GM12873 (cell line): ENCODE measurements around the gene BCL11B.

Source experiments
- TF ChIP-seq, protein P1 (sequence below): IDR thresholded peaks from 2 replicates; pipeline ENCODE4 v1.5.1; 2012; ENCODE audit warnings: low read depth, mild to moderate bottlenecking, moderate library complexity, low read length, control low read depth; ENCODE audit not compliant: insufficient read depth; ENCODE audit errors: missing control alignments

Gene BCL11B

GRCh38 chr14:99203080-99203479, 68.9 kb downstream of the BCL11B start:
- TF ChIP-seq, protein P1, sequence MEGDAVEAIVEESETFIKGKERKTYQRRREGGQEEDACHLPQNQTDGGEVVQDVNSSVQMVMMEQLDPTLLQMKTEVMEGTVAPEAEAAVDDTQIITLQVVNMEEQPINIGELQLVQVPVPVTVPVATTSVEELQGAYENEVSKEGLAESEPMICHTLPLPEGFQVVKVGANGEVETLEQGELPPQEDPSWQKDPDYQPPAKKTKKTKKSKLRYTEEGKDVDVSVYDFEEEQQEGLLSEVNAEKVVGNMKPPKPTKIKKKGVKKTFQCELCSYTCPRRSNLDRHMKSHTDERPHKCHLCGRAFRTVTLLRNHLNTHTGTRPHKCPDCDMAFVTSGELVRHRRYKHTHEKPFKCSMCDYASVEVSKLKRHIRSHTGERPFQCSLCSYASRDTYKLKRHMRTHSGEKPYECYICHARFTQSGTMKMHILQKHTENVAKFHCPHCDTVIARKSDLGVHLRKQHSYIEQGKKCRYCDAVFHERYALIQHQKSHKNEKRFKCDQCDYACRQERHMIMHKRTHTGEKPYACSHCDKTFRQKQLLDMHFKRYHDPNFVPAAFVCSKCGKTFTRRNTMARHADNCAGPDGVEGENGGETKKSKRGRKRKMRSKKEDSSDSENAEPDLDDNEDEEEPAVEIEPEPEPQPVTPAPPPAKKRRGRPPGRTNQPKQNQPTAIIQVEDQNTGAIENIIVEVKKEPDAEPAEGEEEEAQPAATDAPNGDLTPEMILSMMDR = no peak

DNA sequence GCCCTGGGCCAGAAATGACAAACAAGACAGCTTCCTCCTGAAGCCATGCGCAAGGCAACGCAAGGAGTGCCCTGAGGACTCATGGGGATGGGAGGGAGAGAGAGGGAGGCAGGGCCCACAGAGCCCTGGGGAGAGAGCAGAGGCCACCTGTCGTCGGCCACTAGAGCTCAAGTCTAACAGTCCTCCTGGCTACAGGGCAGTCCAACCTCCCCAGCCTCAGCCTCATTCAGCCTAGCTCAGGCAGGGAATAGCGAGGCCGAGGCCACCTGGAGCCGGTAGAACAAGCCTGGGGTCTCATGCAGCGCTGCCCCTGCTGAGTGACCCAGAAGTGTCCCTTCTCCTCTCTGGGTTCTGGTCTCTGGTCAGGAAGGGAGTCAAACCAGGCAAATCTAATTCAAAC, 69.5 kb downstream of the BCL11B start:
- TF ChIP-seq, protein P1 = no peak

- TF ChIP-seq, protein P1 = no peak
Measured at GRCh38 chr14:99201351-99202073, 70.5 kb downstream of the BCL11B start.

DNA sequence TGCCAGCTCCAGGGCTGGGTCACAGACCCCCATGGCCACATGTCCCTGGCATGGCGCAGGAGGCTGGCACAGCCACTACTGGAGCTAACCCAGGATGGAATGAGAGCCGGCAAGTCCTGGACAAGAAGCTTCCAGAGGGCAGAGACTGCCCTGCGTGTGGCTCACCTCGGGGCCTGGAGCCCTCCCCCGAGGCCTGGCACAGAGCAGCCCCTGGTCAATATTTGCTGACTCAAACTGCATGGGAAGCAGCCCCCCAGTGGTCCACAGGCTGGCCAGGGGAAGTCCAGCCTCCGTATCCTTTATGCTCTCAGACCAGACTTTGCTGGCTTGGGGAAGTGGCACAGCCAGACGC, 71.4 kb downstream of the BCL11B start:
- TF ChIP-seq, protein P1 = no peak

GRCh38 chr14:99199846-99200653, 71.9 kb downstream of the BCL11B start:
- TF ChIP-seq, protein P1 = no peak

- TF ChIP-seq, protein P1 = no peak
Measured at GRCh38 chr14:99198746-99199502, 73.1 kb downstream of the BCL11B start.

GRCh38 chr14:99196310-99196650, 75.7 kb downstream of the BCL11B start:
- TF ChIP-seq, protein P1 = no peak
